ENCODE results near the gene NUPR2.
"Not testable (repeated sequence)": the region's sequence is repeated elsewhere in the genome, so short reads cannot be mapped to it uniquely, and the experiment has no call there.

The NUPR2 gene

DNA sequence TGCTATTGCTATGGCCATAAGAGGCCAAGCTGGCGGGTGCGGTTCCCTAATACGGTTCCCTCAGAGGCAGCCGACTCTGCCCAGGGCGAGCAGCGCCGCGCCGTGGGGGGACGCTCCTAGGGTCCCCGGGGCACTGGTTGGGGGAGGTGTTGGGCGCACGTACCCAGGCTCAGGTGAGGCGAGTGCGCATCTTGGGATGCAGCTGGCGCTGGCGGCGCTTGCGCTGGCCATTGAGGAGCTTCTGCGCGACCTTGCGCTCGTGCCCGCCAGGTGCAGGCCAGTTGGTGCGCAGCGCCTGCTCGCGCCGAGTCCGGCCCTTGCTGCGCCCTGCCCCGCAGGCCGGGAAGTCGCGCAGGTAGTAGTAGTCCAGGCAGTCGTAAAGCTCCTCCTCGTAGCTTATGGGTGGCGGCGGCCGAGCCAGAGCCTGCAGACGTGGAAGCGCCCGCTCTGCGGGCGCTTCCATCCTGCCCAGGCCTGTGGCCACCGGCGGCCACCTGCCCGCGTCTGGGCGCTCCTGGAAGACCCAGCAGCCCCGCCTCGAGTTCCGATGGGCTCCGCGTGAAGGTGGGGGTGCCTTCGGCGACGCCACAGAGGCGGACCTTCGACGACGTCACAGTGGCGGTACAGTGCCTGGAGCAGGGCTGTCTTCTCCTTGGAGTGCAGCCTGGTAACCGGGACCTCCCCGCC lies at the start of gene NUPR2:
Gene NUPR2 (minus strand): TSS at position 566 of the 687 bp plus-strand sequence. CDS start 103 bp downstream, at position 463.
- no peak for DNase-seq (ENCODE audit: low read depth)

DNA sequence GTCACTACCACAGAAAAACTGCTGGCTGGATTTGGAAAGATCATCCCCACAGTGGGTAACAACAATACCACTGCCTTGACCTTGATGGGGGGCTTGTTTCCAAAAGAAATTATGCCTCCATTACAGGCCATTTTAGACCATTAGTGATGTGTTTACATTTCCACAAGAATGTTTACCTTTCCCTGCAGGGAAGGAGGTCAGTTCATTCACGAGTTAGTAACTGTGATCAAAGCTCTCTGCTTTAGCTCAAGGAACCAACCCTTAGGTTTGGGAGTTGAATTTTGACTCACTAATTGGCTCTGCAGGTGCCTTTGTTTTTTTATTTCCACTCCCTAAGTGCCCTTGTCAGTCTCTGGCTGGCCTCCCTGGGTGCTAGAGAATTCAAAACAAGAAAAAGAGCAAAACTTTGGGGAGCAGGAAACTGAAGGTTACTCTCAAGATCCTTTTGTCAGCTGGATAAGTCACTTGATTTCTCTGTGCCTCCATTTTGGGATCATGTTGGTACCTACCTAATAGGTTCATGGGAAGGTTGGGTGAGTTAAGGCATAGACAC lies 41.1 kb upstream of the NUPR2 start:
- no peak for DNase-seq (ENCODE audit: low read depth)

DNA sequence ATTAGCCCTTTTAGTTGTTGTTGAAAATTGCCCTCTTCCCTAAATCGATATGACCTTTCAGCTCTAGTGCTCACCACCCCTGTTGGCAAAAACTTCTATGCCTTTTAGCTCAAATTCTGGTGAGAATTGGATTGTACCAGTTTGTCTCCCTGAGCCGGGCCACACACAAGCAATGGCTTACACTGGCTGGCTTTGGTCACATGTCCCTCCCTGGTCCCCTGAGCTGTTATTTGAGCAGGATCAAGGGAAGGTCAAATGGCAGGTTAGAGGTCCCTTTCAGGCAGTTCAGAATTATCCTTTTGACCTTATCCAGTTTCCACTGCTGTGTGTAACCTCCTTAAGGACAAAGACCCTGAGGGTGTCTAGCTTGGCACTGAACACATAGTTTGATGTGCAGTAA lies 14.8 kb upstream of the NUPR2 start:
- not testable (repeated sequence) for DNase-seq (ENCODE audit: low read depth)

DNA sequence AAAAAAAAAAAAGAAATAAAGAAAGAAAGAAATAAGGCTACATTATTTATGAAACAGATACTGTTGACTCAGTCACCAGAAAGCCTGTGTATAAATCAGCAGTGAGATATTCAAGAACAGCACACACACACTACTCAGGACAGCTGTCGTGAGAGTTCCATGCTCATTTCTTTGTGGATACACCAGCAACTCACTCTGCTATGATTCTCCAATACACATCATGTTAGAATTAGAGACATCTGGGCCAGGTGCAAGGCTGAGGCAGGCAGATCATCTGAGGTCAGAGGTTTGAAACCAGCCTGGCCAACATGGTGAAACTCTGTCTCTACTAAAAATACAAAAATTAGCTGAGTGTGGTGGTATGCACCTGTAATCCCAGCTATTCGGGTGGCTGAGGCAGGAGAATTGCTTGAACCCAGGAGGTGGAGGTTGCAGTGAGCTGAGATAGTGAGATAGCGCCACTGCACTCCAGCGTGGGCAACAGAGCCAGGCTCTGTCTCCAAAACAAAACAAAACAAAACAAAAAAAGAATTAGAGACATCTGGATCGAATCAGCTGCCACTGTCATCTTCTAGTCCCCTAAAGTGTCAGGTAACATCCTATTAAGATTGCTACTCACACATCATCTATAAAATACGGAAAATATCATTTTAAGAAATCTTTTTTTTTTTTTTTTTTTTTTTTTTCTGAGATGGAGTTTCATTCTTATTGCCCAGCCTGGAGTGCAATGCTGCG lies 11.2 kb upstream of the NUPR2 start:
- no peak for DNase-seq (ENCODE audit: low read depth)

DNA sequence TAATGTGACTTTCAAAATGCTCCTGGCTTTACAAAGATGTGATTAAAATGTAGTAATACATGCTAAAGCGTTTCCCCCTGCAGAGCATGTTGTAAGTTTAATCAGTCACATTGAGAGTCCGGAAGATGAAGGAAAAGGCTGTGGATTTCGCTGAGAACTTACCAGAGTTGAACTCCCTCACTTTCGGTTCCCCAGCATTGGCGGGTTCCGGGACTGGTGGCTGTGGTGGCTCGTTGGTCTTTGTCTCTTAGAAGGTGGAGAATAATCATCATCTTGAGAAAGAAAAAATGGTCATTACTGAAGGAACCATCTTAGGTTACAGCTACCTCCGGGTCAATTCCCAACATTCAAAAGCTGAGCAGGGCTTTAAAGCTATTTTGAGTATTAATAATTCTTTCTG lies 9.6 kb upstream of the NUPR2 start:
- no peak for DNase-seq (ENCODE audit: low read depth)

- DNase-seq (ENCODE audit: low read depth): no peak
These were observed 8.8 kb upstream of the NUPR2 start for GRCh38 chr7:56124981-56125380.

DNA sequence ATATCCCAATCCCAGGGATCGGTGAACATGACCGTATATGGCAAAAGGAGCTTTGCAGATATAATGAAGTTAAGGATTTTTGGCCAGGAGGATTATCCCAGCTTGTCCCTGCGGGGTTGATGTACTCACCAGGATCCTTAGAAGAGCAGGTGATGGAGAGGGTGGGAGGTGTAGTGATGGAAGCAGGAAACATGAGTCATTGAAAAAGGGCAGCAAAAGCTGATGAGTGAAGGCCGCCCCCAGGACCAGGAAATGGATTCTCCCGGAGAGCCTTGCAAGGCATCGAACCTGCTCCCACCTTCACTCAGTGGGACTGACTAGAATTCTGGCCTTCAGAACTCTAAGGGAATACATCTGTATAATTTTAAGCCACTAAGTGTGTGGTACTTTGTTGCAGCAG lies 5.2 kb upstream of the NUPR2 start:
- no peak for DNase-seq (ENCODE audit: low read depth)

GRCh38 chr7:56112244-56112643 lies 4.0 kb downstream of the NUPR2 start:
- DNase-seq (ENCODE audit: low read depth): not testable (repeated sequence)

GRCh38 chr7:56110611-56111010 lies 5.6 kb downstream of the NUPR2 start:
- no peak for DNase-seq (ENCODE audit: low read depth)

GRCh38 chr7:56107954-56108258 lies 8.3 kb downstream of the NUPR2 start:
- no peak for DNase-seq (ENCODE audit: low read depth)

DNA sequence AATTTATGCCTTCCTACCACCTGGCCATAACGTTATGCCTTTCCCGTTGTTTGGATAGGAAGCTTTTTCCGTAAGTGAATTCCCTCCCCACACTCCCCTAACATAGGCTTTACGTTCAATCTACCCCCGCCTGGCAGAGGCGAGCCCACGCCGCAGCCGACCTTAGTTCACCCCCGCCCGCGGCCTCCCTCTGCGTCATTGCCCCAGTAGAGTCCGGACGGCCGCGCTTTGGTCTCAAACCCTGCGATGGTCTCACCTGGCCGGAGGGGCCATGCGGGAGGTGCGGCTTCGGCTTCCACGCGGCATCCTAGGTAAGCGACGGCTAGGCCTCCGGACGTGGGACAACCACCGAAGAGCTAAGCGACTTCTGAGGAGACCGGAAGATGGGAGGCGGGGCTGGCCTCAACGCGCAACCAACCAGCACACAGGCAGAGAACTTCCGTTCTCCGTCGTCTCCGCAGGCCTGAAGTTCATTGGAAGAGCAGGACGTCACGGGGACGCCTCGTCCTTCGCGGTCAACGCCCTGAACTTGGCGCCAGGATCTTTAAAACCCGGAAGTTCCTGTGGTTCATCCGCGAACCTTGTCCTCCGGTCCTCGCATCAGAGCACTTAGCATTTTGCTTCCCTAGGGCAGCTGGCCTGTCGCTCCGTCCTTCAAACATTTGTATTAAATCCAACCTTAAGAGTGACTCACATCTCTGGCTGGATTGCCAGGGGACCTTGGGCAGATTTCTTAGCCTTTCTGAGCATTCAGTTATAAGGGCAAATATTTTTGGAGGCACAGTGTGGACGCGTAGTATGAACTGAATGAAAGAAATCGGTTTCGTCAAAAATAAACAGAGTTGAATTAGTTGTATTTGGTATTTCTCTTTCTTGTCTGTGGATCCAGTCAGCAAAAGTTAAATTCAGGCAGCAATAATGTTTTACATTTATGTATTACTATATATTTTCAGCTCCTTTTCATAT lies 9.8 kb downstream of the NUPR2 start, which contains the start of gene CHCHD2:
Gene CHCHD2 (minus strand): TSS at position 369 of the 966 bp plus-strand sequence. CDS start 63 bp downstream, at position 306.
- peak; percentile 91 for DNase-seq (ENCODE audit: low read depth)

DNA sequence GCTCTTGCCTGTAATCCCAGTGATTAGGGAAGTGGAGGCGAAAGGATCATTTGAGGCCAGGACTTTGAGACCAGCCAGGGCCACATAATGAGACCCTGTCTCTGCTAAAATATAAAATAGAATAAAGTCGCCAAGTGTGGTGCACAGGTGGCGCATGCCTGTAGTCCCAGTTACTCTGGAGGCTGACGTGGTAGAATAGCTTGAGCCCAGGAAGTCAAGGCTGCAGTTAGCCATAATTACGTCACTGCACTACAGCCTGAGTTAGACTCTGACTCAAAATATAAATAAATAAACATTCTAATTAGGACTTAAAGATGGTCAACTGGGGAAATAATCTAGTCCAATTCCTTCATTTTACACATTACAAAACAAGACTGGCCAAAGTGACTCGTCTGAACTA lies 10.7 kb downstream of the NUPR2 start:
- DNase-seq (ENCODE audit: low read depth): no peak

DNA sequence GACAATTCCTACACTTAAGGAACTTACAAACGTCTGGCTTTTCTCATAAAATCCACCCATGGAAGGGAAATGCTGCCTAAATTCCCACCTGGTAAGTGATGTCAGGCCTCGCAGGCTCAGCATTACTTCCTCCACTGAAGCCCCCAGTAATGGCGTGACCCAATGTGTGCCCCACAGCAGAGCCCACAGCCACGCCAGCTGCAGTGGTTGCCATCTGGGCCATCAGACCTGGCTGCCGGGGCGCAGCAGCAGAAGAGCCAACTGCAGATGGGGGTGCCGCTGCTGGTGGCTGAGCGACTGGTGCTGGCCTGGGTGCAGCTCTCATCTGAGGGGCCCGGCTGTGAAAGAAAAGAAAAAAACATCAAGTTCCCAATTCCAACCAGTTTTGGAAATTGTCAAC lies 12.1 kb downstream of the NUPR2 start:
- not testable (repeated sequence) for DNase-seq (ENCODE audit: low read depth)

GRCh38 chr7:56099653-56100052 lies 16.6 kb downstream of the NUPR2 start:
- no peak for DNase-seq (ENCODE audit: low read depth)

DNA sequence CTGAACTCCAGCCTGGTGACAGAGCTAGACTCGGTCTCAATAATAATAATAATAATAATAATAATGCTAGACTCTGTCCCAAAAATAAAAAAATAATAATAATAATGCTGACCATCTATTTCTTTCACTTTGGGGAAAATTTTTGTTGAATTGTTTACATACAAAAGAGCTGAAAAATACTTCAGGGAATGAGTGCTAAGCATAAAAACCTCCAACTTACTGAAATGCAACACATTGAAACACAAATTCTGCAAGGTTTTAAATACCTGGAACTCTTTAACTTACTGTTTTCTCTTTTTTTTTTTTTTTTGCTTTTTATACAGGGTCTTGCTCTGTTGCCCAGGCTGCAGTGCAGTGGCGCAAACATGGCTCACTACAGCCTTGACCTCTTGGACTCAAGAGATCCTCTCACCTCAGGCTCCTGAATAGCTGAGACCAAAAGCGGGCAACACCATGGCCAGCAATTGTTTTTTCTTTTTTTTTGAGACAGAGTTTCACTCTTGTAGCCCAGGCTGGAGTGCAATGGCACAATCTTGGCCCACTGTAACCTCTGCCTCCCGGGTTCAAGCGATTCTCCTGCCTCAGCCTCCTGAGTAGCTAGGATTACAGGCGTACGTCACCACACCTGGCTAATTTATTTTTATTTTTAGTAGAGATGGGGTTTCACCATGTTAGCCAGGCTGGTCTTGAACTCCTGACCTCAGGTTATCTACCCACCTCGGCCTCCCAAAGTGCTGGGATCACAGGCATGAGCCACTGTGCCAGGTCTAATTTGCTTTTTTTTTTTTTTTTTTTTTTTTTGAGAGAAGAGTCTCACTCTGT lies 17.8 kb downstream of the NUPR2 start:
- DNase-seq (ENCODE audit: low read depth): not testable (repeated sequence)

- no peak for DNase-seq (ENCODE audit: low read depth)
These were observed 18.5 kb downstream of the NUPR2 start for GRCh38 chr7:56097700-56098099.

DNA sequence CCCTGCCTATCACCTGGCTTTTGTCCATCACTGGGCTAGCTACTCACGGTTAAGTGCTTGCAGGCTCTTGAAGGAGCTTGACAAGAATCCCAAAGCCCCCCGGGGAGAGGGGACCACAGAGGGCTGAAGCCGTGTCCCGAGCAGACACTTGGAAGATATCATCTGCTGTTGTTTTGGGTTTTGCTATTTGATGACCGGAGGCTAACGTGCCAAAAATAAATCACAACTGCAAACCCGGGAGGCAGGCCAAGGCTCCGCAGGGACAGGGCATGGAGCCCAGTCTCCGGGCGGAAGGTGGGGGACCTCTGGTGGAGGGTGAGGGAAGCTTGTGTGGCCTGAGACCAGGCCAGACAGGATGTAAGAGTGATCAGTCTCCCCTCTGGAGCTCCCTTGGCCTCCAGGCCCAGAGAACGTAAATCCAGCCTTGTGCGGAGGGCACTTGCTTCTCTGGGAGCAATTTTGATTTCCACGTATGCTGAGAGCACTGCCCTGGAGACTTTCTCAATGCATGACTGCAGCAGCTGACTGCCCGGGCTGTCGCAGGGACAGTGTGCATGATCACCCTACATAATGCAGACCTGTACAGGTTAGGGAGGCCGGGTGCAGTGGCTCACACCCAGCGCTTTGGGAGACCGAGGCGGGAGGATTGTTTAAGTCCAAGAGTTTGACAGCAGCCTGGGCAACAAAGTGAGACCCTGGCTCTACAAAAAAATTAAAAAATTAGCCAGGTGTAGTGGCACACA lies 23.3 kb downstream of the NUPR2 start, which contains the start of gene PHKG1:
Gene PHKG1 (minus strand): TSS at position 164 of the 743 bp plus-strand sequence. CDS start 4,011 bp downstream, outside the sequence.
- DNase-seq (ENCODE audit: low read depth): no peak

- DNase-seq (ENCODE audit: low read depth): not testable (repeated sequence)
These were observed 23.8 kb downstream of the NUPR2 start for GRCh38 chr7:56092388-56092787.

DNA sequence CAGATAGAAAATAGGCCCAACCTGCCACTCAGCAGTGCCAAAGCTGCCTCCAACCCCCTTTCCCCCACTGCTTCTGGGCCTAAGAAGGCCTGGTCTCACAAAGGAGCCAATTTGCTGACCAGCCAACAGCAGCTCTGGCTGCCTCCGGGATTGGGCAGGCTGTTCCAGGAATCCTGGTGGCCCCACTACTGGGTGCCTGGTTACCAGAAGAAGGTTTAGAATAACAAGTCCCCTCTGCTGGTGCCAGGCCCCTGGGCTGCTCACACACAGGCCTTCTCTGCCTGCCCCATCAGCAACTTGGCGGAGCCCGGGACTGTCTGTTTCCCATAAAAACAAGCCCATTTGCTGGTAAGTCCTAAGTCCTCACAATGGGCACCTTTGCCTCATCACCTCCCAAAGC lies 24.6 kb downstream of the NUPR2 start:
- DNase-seq (ENCODE audit: low read depth): no peak

- no peak for DNase-seq (ENCODE audit: low read depth)
These were observed 28.8 kb downstream of the NUPR2 start for GRCh38 chr7:56087445-56087844.

All from CMK (cell line).